Measurements from ENCODE around the gene RRM2. TPM values are rescaled to one million over a fixed set of nuclear protein-coding genes. Genes with fewer than 3 reads are reported as not detected.

Gene RRM2
- total and polyA plus RNA-seq, 2 experiments from 2014 or later, result 108 to 119 TPM

GRCh38 chr2:10083692-10084211 is 38.8 kb upstream of the RRM2 start (continued):
- TF ChIP-seq ZNF462 (CRISPR knock-in tag; IDR thresholded peaks at IDR 0.05) (no peak), CTCF (conservative IDR thresholded peaks at IDR 0.05; ENCODE audit: low read depth in 2 of 2) (no peak), JUNB (IDR thresholded peaks at IDR 0.05; ENCODE audit: unreplicated experiment) (no peak), POLR2AphosphoS5 (IDR thresholded peaks at IDR 0.05; ENCODE audit: low read depth) (no peak), EZH2 (IDR thresholded peaks at IDR 0.05; ENCODE audit: low read depth, unreplicated experiment) (no peak), EZH2phosphoT487 (IDR thresholded peaks at IDR 0.05; ENCODE audit: unreplicated experiment) (no peak), ETS1 (IDR thresholded peaks at IDR 0.05) (no peak)
